Endothelial cell of umbilical vein (primary cell): ENCODE measurements around the gene RNLS.
"Not testable (repeated sequence)": the region's sequence is repeated elsewhere in the genome, so short reads cannot be mapped to it uniquely, and the experiment has no call there.

Experiments used
- MYC ChIP-seq: IDR thresholded peaks from one replicate; pipeline ENCODE4 v1.6.1; 2011; ENCODE audit warnings: mild to moderate bottlenecking, low read depth, low read length
- TF ChIP-seq, protein P1 (sequence below), 2 donors: IDR thresholded peaks; 1 replicate in 1 of 2; 2 replicates in 1 of 2; pipeline ENCODE4 v1.5.1; 2011; ENCODE audit warnings: low read length in 2 of 2, mild to moderate bottlenecking in 2 of 2, moderate library complexity in 2 of 2, control low read depth in 1 of 2, inconsistent platforms in 1 of 2, low read depth in 1 of 2; ENCODE audit not compliant: insufficient read depth in 1 of 2; ENCODE audit errors: extremely low read depth in 1 of 2

DNA sequence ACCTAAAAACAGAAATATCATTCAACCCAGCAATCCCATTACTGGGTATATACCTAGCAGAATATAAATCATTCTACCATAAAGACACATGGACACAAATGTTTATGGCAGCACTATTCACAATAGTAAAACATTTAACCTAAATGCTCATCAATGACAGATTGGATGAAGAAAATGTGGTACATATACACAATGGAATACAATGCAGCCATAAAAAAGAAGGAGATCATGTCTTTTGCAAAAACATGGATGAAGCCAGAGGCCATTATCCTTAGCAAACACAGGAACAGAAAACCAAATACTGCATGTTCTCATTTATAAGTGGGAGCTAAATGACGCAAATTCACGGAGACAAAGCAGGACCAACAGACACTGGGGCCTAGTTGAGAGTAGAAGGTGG is 96.3 kb downstream of the RNLS start:
- TF ChIP-seq, protein P1, sequence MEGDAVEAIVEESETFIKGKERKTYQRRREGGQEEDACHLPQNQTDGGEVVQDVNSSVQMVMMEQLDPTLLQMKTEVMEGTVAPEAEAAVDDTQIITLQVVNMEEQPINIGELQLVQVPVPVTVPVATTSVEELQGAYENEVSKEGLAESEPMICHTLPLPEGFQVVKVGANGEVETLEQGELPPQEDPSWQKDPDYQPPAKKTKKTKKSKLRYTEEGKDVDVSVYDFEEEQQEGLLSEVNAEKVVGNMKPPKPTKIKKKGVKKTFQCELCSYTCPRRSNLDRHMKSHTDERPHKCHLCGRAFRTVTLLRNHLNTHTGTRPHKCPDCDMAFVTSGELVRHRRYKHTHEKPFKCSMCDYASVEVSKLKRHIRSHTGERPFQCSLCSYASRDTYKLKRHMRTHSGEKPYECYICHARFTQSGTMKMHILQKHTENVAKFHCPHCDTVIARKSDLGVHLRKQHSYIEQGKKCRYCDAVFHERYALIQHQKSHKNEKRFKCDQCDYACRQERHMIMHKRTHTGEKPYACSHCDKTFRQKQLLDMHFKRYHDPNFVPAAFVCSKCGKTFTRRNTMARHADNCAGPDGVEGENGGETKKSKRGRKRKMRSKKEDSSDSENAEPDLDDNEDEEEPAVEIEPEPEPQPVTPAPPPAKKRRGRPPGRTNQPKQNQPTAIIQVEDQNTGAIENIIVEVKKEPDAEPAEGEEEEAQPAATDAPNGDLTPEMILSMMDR (IDR thresholded peaks at IDR 0.05; ENCODE audit: extremely low read depth in 1 of 2, insufficient read depth in 1 of 2, low read depth in 1 of 2, low read length in 2 of 2) = not testable (repeated sequence)
- not testable (repeated sequence) for TF ChIP-seq MYC
